Measurements from ENCODE around the gene EPB41L4B.
"Not testable (repeated sequence)": the region's sequence is repeated elsewhere in the genome, so short reads cannot be mapped to it uniquely, and the experiment has no call there.

EPB41L4B gene

GRCh38 chr9:109246533-109246932 lies 74.3 kb downstream of the EPB41L4B start:
- DNase-seq (ENCODE audit: low read depth in 4 of 4, low spot score in 1 of 4) = no peak

- no peak for DNase-seq (ENCODE audit: low read depth in 4 of 4, low spot score in 1 of 4)
These were observed 75.5 kb downstream of the EPB41L4B start for GRCh38 chr9:109245310-109245897.

GRCh38 chr9:109244179-109245132 lies 76.4 kb downstream of the EPB41L4B start:
- DNase-seq (ENCODE audit: low read depth in 4 of 4, low spot score in 1 of 4) = peak; percentile 27 to 50 (median 45)

GRCh38 chr9:109242741-109243140 lies 78.1 kb downstream of the EPB41L4B start:
- no peak for DNase-seq (ENCODE audit: low read depth in 4 of 4, low spot score in 1 of 4)

- DNase-seq (ENCODE audit: low read depth in 4 of 4, low spot score in 1 of 4) = no peak
These were observed 78.8 kb downstream of the EPB41L4B start for GRCh38 chr9:109242014-109242413.

GRCh38 chr9:109241207-109241606 lies 79.7 kb downstream of the EPB41L4B start:
- DNase-seq (ENCODE audit: low read depth in 4 of 4, low spot score in 1 of 4) = no peak

GRCh38 chr9:109239240-109239639 lies 81.6 kb downstream of the EPB41L4B start:
- DNase-seq (ENCODE audit: low read depth in 4 of 4, low spot score in 1 of 4) = no peak

GRCh38 chr9:109238655-109239054 lies 82.2 kb downstream of the EPB41L4B start:
- no peak for DNase-seq (ENCODE audit: low read depth in 4 of 4, low spot score in 1 of 4)

- no peak for DNase-seq (ENCODE audit: low read depth in 4 of 4, low spot score in 1 of 4)
These were observed 82.7 kb downstream of the EPB41L4B start for GRCh38 chr9:109238125-109238524.

GRCh38 chr9:109232449-109233237 lies 88.2 kb downstream of the EPB41L4B start:
- no peak for DNase-seq (ENCODE audit: low read depth in 4 of 4, low spot score in 1 of 4)

- no peak for DNase-seq (ENCODE audit: low read depth in 4 of 4, low spot score in 1 of 4)
These were observed 89.3 kb downstream of the EPB41L4B start for GRCh38 chr9:109231593-109231992.

GRCh38 chr9:109230277-109230676 lies 90.6 kb downstream of the EPB41L4B start:
- no peak for DNase-seq (ENCODE audit: low read depth in 4 of 4, low spot score in 1 of 4)

- no peak for DNase-seq (ENCODE audit: low read depth in 4 of 4, low spot score in 1 of 4)
These were observed 91.2 kb downstream of the EPB41L4B start for GRCh38 chr9:109229682-109230081.

- DNase-seq (ENCODE audit: low read depth in 4 of 4, low spot score in 1 of 4) = no peak
These were observed 92.7 kb downstream of the EPB41L4B start for GRCh38 chr9:109228093-109228642.

GRCh38 chr9:109225629-109226028 lies 95.2 kb downstream of the EPB41L4B start:
- no peak for DNase-seq (ENCODE audit: low read depth in 4 of 4, low spot score in 1 of 4)

GRCh38 chr9:109224751-109225150 lies 96.1 kb downstream of the EPB41L4B start:
- DNase-seq (ENCODE audit: low read depth in 4 of 4, low spot score in 1 of 4) = no peak

GRCh38 chr9:109218242-109218641 lies 102.6 kb downstream of the EPB41L4B start:
- not testable (repeated sequence) for DNase-seq (ENCODE audit: low read depth in 4 of 4, low spot score in 1 of 4)

GRCh38 chr9:109214414-109214813 lies 106.4 kb downstream of the EPB41L4B start:
- no peak for DNase-seq (ENCODE audit: low read depth in 4 of 4, low spot score in 1 of 4)

- no peak for DNase-seq (ENCODE audit: low read depth in 4 of 4, low spot score in 1 of 4)
These were observed 107.4 kb downstream of the EPB41L4B start for GRCh38 chr9:109213285-109214121.

GRCh38 chr9:109212768-109213167 lies 108.1 kb downstream of the EPB41L4B start:
- no peak for DNase-seq (ENCODE audit: low read depth in 4 of 4, low spot score in 1 of 4)
